SK-N-SH (cell line): Measurements from ENCODE around the gene CAMK2D. TPM values are rescaled to one million over a fixed set of nuclear protein-coding genes. Genes with fewer than 3 reads are reported as not detected.

Experiments
- CTCF ChIA-PET: fragments of 300-600, 350-600 bp; formaldehyde crosslinking; extraction: SDS; loops from one replicate; lab custom pipeline; 2021; lab: Yijun Ruan, JAX
- POLR2A ChIA-PET: fragments of 350-600 bp; sonication (Branson Sonifier 250); formaldehyde crosslinking; extraction: SDS; loops from one replicate; lab custom pipeline; 2020; ENCODE audit warnings: antibody characterized with exemption, inconsistent platforms; lab: Yijun Ruan, JAX
- DNase-seq: peaks from one replicate; pipeline ENCODE4 v3.0.0; 2012
- H2AFZ ChIP-seq: fragments of 200-600 bp; sonication (generic); 2 replicates; pipeline ENCODE4 v1.8.1; 2016; ENCODE audit warnings: antibody characterized with exemption, mild to moderate bottlenecking, low read depth
- H3F3A ChIP-seq: fragments of 200-600 bp; sonication (generic); replicated peaks from 2 replicates; pipeline ENCODE3; 2016; ENCODE audit warnings: antibody characterized with exemption, mild to moderate bottlenecking; ENCODE audit not compliant: insufficient read depth
- H3K27ac ChIP-seq, 2 experiments: fragments of 200-500 bp in 1 of 2; fragments of 200-600 bp in 1 of 2; sonication (Bioruptor generic) in 1 of 2; sonication (generic), shearing (Covaris generic) in 1 of 2; 2 replicates each; pipeline versions ENCODE4 v1.5.1 to v1.6.1; 2014 to 2016; ENCODE audit warnings: low read depth in 2 of 2, inconsistent platforms in 1 of 2, low read length in 1 of 2, mild to moderate bottlenecking in 1 of 2, mixed read lengths in 1 of 2
- H3K27me3 ChIP-seq: fragments of 200-600 bp; sonication (generic), shearing (Covaris generic); 2 replicates; pipeline ENCODE4 v1.6.1; 2016; ENCODE audit warnings: mixed run types; ENCODE audit not compliant: insufficient read depth
- H3K36me3 ChIP-seq, 2 experiments: fragments of 200-500 bp in 1 of 2; fragments of 200-600 bp in 1 of 2; sonication (Bioruptor generic) in 1 of 2; sonication (generic) in 1 of 2; replicated peaks in 1 of 2; 2 replicates each; pipeline versions ENCODE3 to v1.5.1; 2014 to 2016; ENCODE audit warnings: low read length in 1 of 2, mild to moderate bottlenecking in 1 of 2; ENCODE audit not compliant: insufficient read depth in 2 of 2, control insufficient read depth in 1 of 2
- H3K4me1 ChIP-seq, 2 experiments: fragments of 200-500 bp in 1 of 2; fragments of 200-600 bp in 1 of 2; sonication (Bioruptor generic) in 1 of 2; sonication (generic), shearing (Covaris generic) in 1 of 2; 2 replicates each; pipeline versions ENCODE4 v1.5.1 to v1.6.1; 2014 to 2016; ENCODE audit warnings: low read depth in 1 of 2, low read length in 1 of 2, mixed run types in 1 of 2; ENCODE audit not compliant: insufficient read depth in 2 of 2, control insufficient read depth in 1 of 2
- H3K4me2 ChIP-seq: fragments of 200-600 bp; sonication (generic), shearing (Covaris generic); 2 replicates; pipeline ENCODE4 v1.6.1; 2017; ENCODE audit warnings: mixed run types
- H3K4me3 ChIP-seq, 2 experiments: fragments of 200-500 bp in 1 of 2; fragments of 200-600 bp in 1 of 2; sonication (Bioruptor generic) in 1 of 2; sonication (generic), shearing (Covaris generic) in 1 of 2; 2 replicates each; pipeline versions ENCODE4 v1.5.1 to v1.8.1; 2014 to 2016; ENCODE audit warnings: low read depth in 2 of 2, inconsistent platforms in 1 of 2, low read length in 1 of 2, mild to moderate bottlenecking in 1 of 2, mixed read lengths in 1 of 2, moderate library complexity in 1 of 2
- H3K79me2 ChIP-seq: fragments of 200-600 bp; sonication (generic); 2 replicates; pipeline ENCODE4 v1.8.1; 2017; ENCODE audit warnings: mild to moderate bottlenecking; ENCODE audit not compliant: insufficient read depth
- H3K9ac ChIP-seq: fragments of 200-600 bp; sonication (generic); 2 replicates; pipeline ENCODE4 v1.6.1; 2017; ENCODE audit warnings: mixed run types
- H3K9me2 ChIP-seq: fragments of 200-600 bp; sonication (generic); 2 replicates; pipeline ENCODE4 v1.6.1; 2017; ENCODE audit warnings: mixed run types
- H3K9me3 ChIP-seq: fragments of 200-600 bp; sonication (generic); 2 replicates; pipeline ENCODE4 v1.6.1; 2017; ENCODE audit warnings: mixed run types, mild to moderate bottlenecking, moderate library complexity
- H4K20me1 ChIP-seq: fragments of 200-600 bp; sonication (generic); 2 replicates; pipeline ENCODE4 v1.6.1; 2017; ENCODE audit warnings: mild to moderate bottlenecking, mixed run types; ENCODE audit not compliant: insufficient read depth
- CHD2 ChIP-seq: fragments of 150-350 bp; IDR thresholded peaks from 2 replicates; pipeline ENCODE4 v1.6.1; 2018; ENCODE audit warnings: low read length; ENCODE audit not compliant: partially characterized antibody
- EZH2phosphoT487 ChIP-seq: fragments of 200-600 bp; sonication (generic); IDR thresholded peaks from 2 replicates; pipeline ENCODE4 v1.6.1; 2017; ENCODE audit warnings: low read depth, mixed run types, mild to moderate bottlenecking, antibody characterized with exemption, moderate library complexity, borderline replicate concordance
- FOXJ3 ChIP-seq: sonication (generic); formaldehyde crosslinking; IDR thresholded peaks from 2 replicates; pipeline ENCODE4 v1.5.1; 2020; ENCODE audit warnings: mild to moderate bottlenecking, missing genetic modification reagents
- FOXM1 ChIP-seq: IDR thresholded peaks from 2 replicates; pipeline ENCODE4 v1.4.0; 2012; ENCODE audit warnings: low read depth, mild to moderate bottlenecking
- MAX ChIP-seq: IDR thresholded peaks from 2 replicates; pipeline ENCODE4 v1.4.0; 2012; ENCODE audit warnings: low read depth
- MXI1 ChIP-seq: IDR thresholded peaks from 2 replicates; pipeline ENCODE4 v1.6.1; 2012; ENCODE audit warnings: mild to moderate bottlenecking, low read depth, low read length, improper control_type of control experiment
- NFIC ChIP-seq: IDR thresholded peaks from 2 replicates; pipeline ENCODE4 v1.4.0; 2012; ENCODE audit warnings: borderline replicate concordance
- RAD21 ChIP-seq: IDR thresholded peaks from 2 replicates; pipeline ENCODE4 v1.6.1; 2012; ENCODE audit warnings: mild to moderate bottlenecking, low read length
- REST ChIP-seq: IDR thresholded peaks from 2 replicates; pipeline ENCODE4 v1.6.1; 2012; ENCODE audit warnings: mild to moderate bottlenecking, low read depth, low read length, moderate library complexity
- RXRA ChIP-seq: IDR thresholded peaks from 2 replicates; pipeline ENCODE4 v1.4.0; 2012; ENCODE audit warnings: low read depth, mild to moderate bottlenecking, borderline replicate concordance
- TAF1 ChIP-seq: IDR thresholded peaks from 2 replicates; pipeline ENCODE4 v1.6.1; 2012; ENCODE audit warnings: low read depth, mild to moderate bottlenecking, low read length, moderate library complexity, borderline replicate concordance
- TEAD4 ChIP-seq: IDR thresholded peaks from 2 replicates; pipeline ENCODE4 v1.4.0; 2012; ENCODE audit warnings: mild to moderate bottlenecking, borderline replicate concordance; ENCODE audit not compliant: insufficient read depth
- USF1 ChIP-seq: IDR thresholded peaks from 2 replicates; pipeline ENCODE4 v1.4.0; 2012; ENCODE audit warnings: low read depth, borderline replicate concordance
- USF2 ChIP-seq: fragments of 150-350 bp; IDR thresholded peaks from 2 replicates; pipeline ENCODE4 v1.6.1; 2017; ENCODE audit warnings: antibody characterized with exemption, low read length, low read depth, borderline replicate concordance
- YY1 ChIP-seq: IDR thresholded peaks from 2 replicates; pipeline ENCODE4 v1.4.0; 2012; ENCODE audit warnings: low read depth, mild to moderate bottlenecking
- WGBS: methylation state at CpG from one replicate; pipeline ENCODE4 v1.1.6; 2017; ENCODE audit warnings: low lambda C conversion rate; 5-methylcytosine and 5-hydroxymethylcytosine counted together
- polyA plus RNA-seq, 3 experiments: library from polyadenylated mRNA; depleted of rRNA; stranded (reverse); fragments of >200 nt; gene quantifications; 2 replicates each; pipeline ENCODE4 v1.2.3, GENCODE V29; 2012

CAMK2D gene
- polyA plus RNA-seq, 1 of the 3 experiments (the other 2 are of a cell fraction), result 17.0 TPM

- no peak for DNase-seq
- Histone ChIP-seq H3K9ac (no peak overlapping the region), H4K20me1 (peaks cover 3% of the 10 kb centered on the region; the same call in 1 of the 2 replicates), H3K27me3 (no peaks in the 10 kb centered on the region), H3K9me2 (no peaks in the 10 kb centered on the region), H3K27ac (no peak overlapping the region), H3K4me2 (no peak overlapping the region), H3F3A (peaks cover 9% of the 10 kb centered on the region), H3K79me2 (peaks cover 12% of the 10 kb centered on the region), H2AFZ (no peak overlapping the region), H3K4me3 (no peak overlapping the region), H3K4me1 (no peaks in the 10 kb centered on the region; a peak in 1 of 4 replicates), H3K36me3 (peaks cover 2 to 33% of the 10 kb centered on the region in 2 experiments), H3K9me3 (no peaks in the 10 kb centered on the region)
- ChIA-PET POLR2A (no interaction called here), CTCF (no interaction called here)
- WGBS, result 93% methylated on average over 6 of the region's 6 CpGs
- TF ChIP-seq MXI1 (no peak), USF1 (no peak), RAD21 (no peak), CHD2 (no peak), FOXJ3 (no peak), REST (no peak), TEAD4 (no peak), RXRA (no peak)
These were observed 165.1 kb downstream of the CAMK2D start for GRCh38 chr4:113596396-113596795.

GRCh38 chr4:113594231-113594556 is 167.3 kb downstream of the CAMK2D start:
- H3K9me2 ChIP-seq, result no peaks in the 10 kb centered on the region
- H3F3A ChIP-seq, result peaks cover 5% of the 10 kb centered on the region
- TF ChIP-seq TAF1 (no peak), NFIC (no peak), FOXM1 (no peak), YY1 (no peak), MAX (no peak), EZH2phosphoT487 (no peak), CHD2 (no peak), USF2 (no peak), TEAD4 (no peak)
- CTCF ChIA-PET, result no interaction called here
- H3K79me2 ChIP-seq, result peaks cover 12% of the 10 kb centered on the region
- no peak overlapping the region for H3K27ac ChIP-seq
- no peak overlapping the region for H3K4me2 ChIP-seq
- no peaks in the 10 kb centered on the region; a peak in 1 of 4 replicates for H3K4me1 ChIP-seq
- no peak for DNase-seq
- H3K4me3 ChIP-seq, result no peak overlapping the region
- POLR2A ChIA-PET, result no interaction called here
- peaks cover 5% of the 10 kb centered on the region for H4K20me1 ChIP-seq
- H3K27me3 ChIP-seq, result no peaks in the 10 kb centered on the region
- peaks cover 2 to 30% of the 10 kb centered on the region in 2 experiments for H3K36me3 ChIP-seq
- no peak overlapping the region for H2AFZ ChIP-seq
- 100% methylated on average over 2 of the region's 2 CpGs for WGBS
- no peaks in the 10 kb centered on the region for H3K9me3 ChIP-seq
- H3K9ac ChIP-seq, result no peak overlapping the region
